H1 (cell line): ENCODE measurements around the gene AGPAT2. TPM values are rescaled to one million over a fixed set of nuclear protein-coding genes. Genes with fewer than 3 reads are reported as not detected.
A peak's percentile ranks its signal among the peaks of the same experiment; 100 is the strongest.

Experiments
- CTCF ChIA-PET: fragments of 300-600 bp; sonication (Branson Sonifier 250); formaldehyde crosslinking; loops from one replicate; lab custom pipeline; 2021; ENCODE audit not compliant: partially characterized antibody; lab: Charles Lee
- POLR2A ChIA-PET: fragments of 300-600 bp; sonication (Branson Sonifier 250); formaldehyde crosslinking; loops from one replicate; lab custom pipeline; 2021; ENCODE audit warnings: inconsistent platforms; ENCODE audit not compliant: partially characterized antibody; lab: Charles Lee
- DNase-seq, 2 experiments: peaks; one replicate each; pipeline versions ENCODE4 v3.0.0 to v3.0.0-alpha.2; 2010 to 2022; ENCODE audit warnings: low spot score in 2 of 2, low read depth in 1 of 2, mixed read lengths in 1 of 2
- FAIRE-seq: peaks from 2 replicates; lab custom pipeline; 2011; peaks lifted over from hg19 to GRCh38; lab: Jason Lieb, UNC
- H2AFZ ChIP-seq: 2 replicates; pipeline ENCODE4 v1.8.1; 2012; ENCODE audit warnings: low read length, inconsistent platforms
- H2AK5ac ChIP-seq: 2 replicates; pipeline ENCODE4 v1.6.1; 2013; ENCODE audit warnings: low read depth, low read length
- H2BK120ac ChIP-seq: replicated peaks from 2 replicates; pipeline ENCODE3; 2013; ENCODE audit warnings: low read depth, low read length, inconsistent platforms
- H2BK12ac ChIP-seq: 2 replicates; pipeline ENCODE4 v1.6.1; 2013; ENCODE audit warnings: low read depth, low read length
- H2BK15ac ChIP-seq: 2 replicates; pipeline ENCODE4 v1.6.1; 2013; ENCODE audit warnings: low read length
- H2BK20ac ChIP-seq: 2 replicates; pipeline ENCODE4 v1.6.1; 2013; ENCODE audit warnings: low read length
- H2BK5ac ChIP-seq: 2 replicates; pipeline ENCODE4 v1.6.1; 2013; ENCODE audit warnings: low read depth, low read length
- H3K14ac ChIP-seq: 2 replicates; pipeline ENCODE4 v1.6.1; 2013; ENCODE audit warnings: inconsistent platforms; ENCODE audit not compliant: insufficient read length
- H3K18ac ChIP-seq: 2 replicates; pipeline ENCODE4 v1.6.1; 2013; ENCODE audit warnings: low read length; ENCODE audit errors: extremely low read depth
- H3K23ac ChIP-seq: 2 replicates; pipeline ENCODE4 v1.6.1; 2013; ENCODE audit warnings: inconsistent platforms; ENCODE audit not compliant: insufficient read length
- H3K23me2 ChIP-seq: 2 replicates; pipeline ENCODE4 v1.6.1; 2013; ENCODE audit warnings: low read depth, low read length
- H3K27ac ChIP-seq: 2 replicates; pipeline ENCODE4 v1.6.1; 2011; ENCODE audit warnings: low read depth, low read length, inconsistent platforms
- H3K27me3 ChIP-seq, 4 experiments: replicated peaks in 1 of 4; 1 replicate in 1 of 4; 2 replicates in 3 of 4; pipeline versions ENCODE4 v1.6.1 to v1.8.1; 2011 to 2013; ENCODE audit warnings: low read length in 3 of 4, mild to moderate bottlenecking in 3 of 4, inconsistent platforms in 2 of 4, mixed read lengths in 2 of 4, moderate library complexity in 1 of 4; ENCODE audit not compliant: control insufficient read depth in 3 of 4, insufficient read depth in 3 of 4; ENCODE audit errors: extremely low read depth in 1 of 4
- H3K36me3 ChIP-seq, 4 experiments: 2 replicates each; pipeline versions ENCODE4 v1.6.1 to v1.8.1; 2011 to 2013; ENCODE audit warnings: mild to moderate bottlenecking in 4 of 4, low read length in 3 of 4, moderate library complexity in 2 of 4, control low read depth in 1 of 4, inconsistent platforms in 1 of 4; ENCODE audit not compliant: insufficient read depth in 4 of 4, control insufficient read depth in 2 of 4
- H3K4ac ChIP-seq: replicated peaks from 2 replicates; pipeline ENCODE3; 2013; ENCODE audit warnings: low read length, low read depth, mixed read lengths, inconsistent platforms; ENCODE audit not compliant: insufficient read length
- H3K4me1 ChIP-seq, 4 experiments: replicated peaks in 1 of 4; 1 replicate in 1 of 4; 2 replicates in 3 of 4; pipeline versions ENCODE4 v1.6.1 to v1.8.1; 2011 to 2013; ENCODE audit warnings: low read length in 3 of 4, inconsistent platforms in 2 of 4, mixed read lengths in 1 of 4; ENCODE audit not compliant: insufficient read depth in 4 of 4, control insufficient read depth in 3 of 4
- H3K4me2 ChIP-seq, 2 experiments: 2 replicates each; pipeline versions ENCODE4 v1.6.1 to v1.8.1; 2011 to 2013; ENCODE audit warnings: low read depth in 2 of 2, low read length in 2 of 2, control low read depth in 1 of 2, inconsistent platforms in 1 of 2, mild to moderate bottlenecking in 1 of 2; ENCODE audit not compliant: insufficient read depth in 1 of 2
- H3K4me3 ChIP-seq, 4 experiments: fragments of 200-600, 300-600 bp in 1 of 4; sonication (generic), shearing (Covaris generic), sonication (Bioruptor Twin) in 1 of 4; 2 replicates each; pipeline versions ENCODE4 v1.5.1 to v1.8.1; 2011 to 2016; ENCODE audit warnings: low read length in 4 of 4, low read depth in 3 of 4, control low read depth in 2 of 4, inconsistent platforms in 2 of 4, mild to moderate bottlenecking in 2 of 4, mixed read lengths in 1 of 4, moderate library complexity in 1 of 4; ENCODE audit not compliant: insufficient read depth in 2 of 4; ENCODE audit errors: extremely low read depth in 1 of 4
- H3K56ac ChIP-seq: replicated peaks from 2 replicates; pipeline ENCODE3; 2013; ENCODE audit warnings: low read depth, mild to moderate bottlenecking, mixed read lengths, low read length, inconsistent platforms; ENCODE audit not compliant: insufficient read length
- H3K79me1 ChIP-seq: 2 replicates; pipeline ENCODE4 v1.6.1; 2013; ENCODE audit warnings: low read depth, low read length, control low read depth
- H3K79me2 ChIP-seq, 2 experiments: 2 replicates each; pipeline versions ENCODE4 v1.6.1 to v1.8.1; 2012 to 2013; ENCODE audit warnings: low read length in 2 of 2, mild to moderate bottlenecking in 2 of 2, inconsistent platforms in 1 of 2; ENCODE audit not compliant: insufficient read depth in 2 of 2, control insufficient read depth in 1 of 2
- H3K9ac ChIP-seq, 4 experiments: replicated peaks in 1 of 4; 1 replicate in 1 of 4; 2 replicates in 3 of 4; pipeline versions ENCODE4 v1.6.1 to v1.8.1; 2011 to 2013; ENCODE audit warnings: low read depth in 3 of 4, low read length in 3 of 4, control low read depth in 2 of 4, mild to moderate bottlenecking in 2 of 4, moderate library complexity in 2 of 4, inconsistent platforms in 1 of 4; ENCODE audit errors: extremely low read depth in 1 of 4
- H3K9me3 ChIP-seq, 2 experiments: 2 replicates each; pipeline versions ENCODE4 v1.6.1 to v1.8.1; 2012 to 2013; ENCODE audit warnings: mild to moderate bottlenecking in 2 of 2, moderate library complexity in 2 of 2, control low read depth in 1 of 2, inconsistent platforms in 1 of 2, low read depth in 1 of 2, low read length in 1 of 2, mixed read lengths in 1 of 2; ENCODE audit not compliant: insufficient read depth in 2 of 2
- H4K20me1 ChIP-seq, 2 experiments: replicated peaks in 1 of 2; 2 replicates each; pipeline versions ENCODE3 to v1.8.1; 2011 to 2013; ENCODE audit warnings: inconsistent platforms in 2 of 2, low read length in 2 of 2, mild to moderate bottlenecking in 1 of 2; ENCODE audit not compliant: insufficient read depth in 2 of 2, control insufficient read depth in 1 of 2
- H4K5ac ChIP-seq: 2 replicates; pipeline ENCODE4 v1.6.1; 2013; ENCODE audit warnings: low read length, low read depth, mixed read lengths, inconsistent platforms; ENCODE audit not compliant: insufficient read length
- H4K8ac ChIP-seq: 2 replicates; pipeline ENCODE4 v1.8.0; 2013; ENCODE audit warnings: mild to moderate bottlenecking, moderate library complexity, low read length, inconsistent platforms; ENCODE audit not compliant: insufficient read depth; ENCODE audit errors: extremely low read depth
- H4K91ac ChIP-seq: replicated peaks from 2 replicates; pipeline ENCODE3; 2013; ENCODE audit warnings: low read length, mixed read lengths, inconsistent platforms; ENCODE audit not compliant: insufficient read length
- EP300 ChIP-seq, 2 experiments: IDR thresholded peaks; 1 replicate in 1 of 2; 2 replicates in 1 of 2; pipeline ENCODE4 v1.6.1; 2011 to 2012; ENCODE audit warnings: low read depth in 2 of 2, low read length in 2 of 2, mild to moderate bottlenecking in 2 of 2, borderline replicate concordance in 1 of 2, inconsistent platforms in 1 of 2, moderate library complexity in 1 of 2
- HDAC2 ChIP-seq, 2 experiments: fragments of 300-600 bp in 1 of 2; sonication (generic) in 1 of 2; IDR thresholded peaks; 2 replicates each; pipeline ENCODE4 v1.6.1; 2011 to 2012; ENCODE audit warnings: low read depth in 2 of 2, low read length in 2 of 2, mild to moderate bottlenecking in 2 of 2, moderate library complexity in 2 of 2, borderline replicate concordance in 1 of 2, inconsistent platforms in 1 of 2
- KDM4A ChIP-seq: IDR thresholded peaks from one replicate; pipeline ENCODE4 v1.7.1; 2012; ENCODE audit warnings: low read depth, mild to moderate bottlenecking, moderate library complexity, low read length, inconsistent platforms; ENCODE audit not compliant: severe bottlenecking
- RAD21 ChIP-seq, 2 experiments: IDR thresholded peaks in 1 of 2; conservative IDR thresholded peaks in 1 of 2; 2 replicates each; pipeline ENCODE4 v1.6.1; 2011; ENCODE audit warnings: low read depth in 2 of 2, low read length in 2 of 2, improper control_type of control experiment in 1 of 2, inconsistent platforms in 1 of 2, mild to moderate bottlenecking in 1 of 2, moderate library complexity in 1 of 2
- RBBP5 ChIP-seq: IDR thresholded peaks from 2 replicates; pipeline ENCODE4 v1.7.1; 2012; ENCODE audit warnings: low read depth, mild to moderate bottlenecking, inconsistent platforms, low read length, moderate library complexity, borderline replicate concordance
- SIN3A ChIP-seq, 2 experiments: IDR thresholded peaks in 1 of 2; conservative IDR thresholded peaks in 1 of 2; 2 replicates each; pipeline ENCODE4 v1.6.1; 2011 to 2012; ENCODE audit warnings: low read length in 2 of 2, improper control_type of control experiment in 1 of 2, low read depth in 1 of 2, mild to moderate bottlenecking in 1 of 2
- TAF7 ChIP-seq: optimal IDR thresholded peaks from 2 replicates; pipeline ENCODE3; 2011; ENCODE audit warnings: low read depth, mild to moderate bottlenecking, inconsistent platforms, low read length, moderate library complexity, borderline replicate concordance
- ZNF274 ChIP-seq: IDR thresholded peaks from 2 replicates; pipeline ENCODE4 v1.7.0; 2012; ENCODE audit warnings: low read length, borderline replicate concordance; ENCODE audit errors: extremely low read depth
- WGBS, 2 experiments: shearing (Covaris generic) in 1 of 2; methylation state at CpG; one replicate each; pipeline versions ENCODE4 v1.1.6 to v1.1.7; 2013 to 2015; ENCODE audit warnings: low lambda C conversion rate in 2 of 2, mixed read lengths in 2 of 2, inconsistent platforms in 1 of 2, low coverage in 1 of 2, missing lambda C conversion rate in 1 of 2; ENCODE audit not compliant: insufficient replicate concordance in 2 of 2, insufficient coverage in 1 of 2, insufficient read length in 1 of 2; ENCODE audit errors: extremely low coverage in 1 of 2, missing lambda C conversion rate in 1 of 2; 5-methylcytosine and 5-hydroxymethylcytosine counted together
- polyA plus RNA-seq, 7 experiments: library from polyadenylated mRNA; depleted of rRNA in 3 of 7; stranded (reverse) in 5 of 7; unstranded in 2 of 7; fragments of >200 nt in 5 of 7; fragments of 200-250 nt in 2 of 7; gene quantifications; 1 replicate in 5 of 7; 2 replicates in 1 of 7; 4 replicates in 1 of 7; pipeline versions ENCODE4 v1.2.1 to v1.2.3, GENCODE V29; 2011 to 2013; ENCODE audit warnings: missing spikeins in 2 of 7, mixed read lengths in 2 of 7
- total RNA-seq: library from RNA; stranded (reverse); fragmentation: NEBNext Ultra II Directional; extraction: Animal tissue kit (Norgen Biotek cat#: 25700); gene quantifications from 2 replicates; pipeline ENCODE4 v1.2.1, GENCODE V29; 2021

The AGPAT2 gene
- total and polyA plus RNA-seq, 2 of the 8 experiments (the other 6 are each of a cell fraction or from before 2014, with no cell fraction given) = 31.6 to 37.6 TPM

- Histone ChIP-seq H4K20me1 (peaks cover 0 to 9% of the 10 kb centered on the region in 2 experiments), H2AFZ (no peak overlapping the region), H3K14ac (no peak overlapping the region), H3K36me3 (no peaks in the 10 kb centered on the region; a peak in 2 of 8 replicates), H2BK12ac (no peak overlapping the region), H3K4ac (no peak overlapping the region), H3K4me1 (peaks cover 0 to 4% (median 2%) of the 10 kb centered on the region in 4 experiments; a peak in 4 of 7 replicates), H3K18ac (no peak overlapping the region), H4K5ac (no peak overlapping the region), H3K4me2 (no peak overlapping the region), H3K79me1 (no peaks in the 10 kb centered on the region), H4K91ac (peak overlapping the region; percentile 27), H4K8ac (no peak overlapping the region), H2AK5ac (no peak overlapping the region), H2BK20ac (no peak overlapping the region), H3K9me3 (no peaks in the 10 kb centered on the region), H2BK15ac (no peak overlapping the region), H3K27ac (no peak overlapping the region), H3K23me2 (no peaks in the 10 kb centered on the region; the same call in 1 of the 2 replicates), H3K27me3 (no peaks in the 10 kb centered on the region; a peak in 2 of 7 replicates), H3K56ac (no peak overlapping the region), H3K79me2 (no peaks in the 10 kb centered on the region), H3K4me3 (no peak overlapping the region), H2BK120ac (no peak overlapping the region), H3K9ac (peak overlapping the region in 1 of 4 experiments; percentile 15; a peak in 2 of 7 replicates), H3K23ac (no peak overlapping the region), H2BK5ac (0 out of 2 replicates have a peak overlapping the region, but pooled peaks have one; percentile 35)
- ChIA-PET POLR2A (interaction anchor here (1.3 kb wide), 1 partner anchor 11 kb away, joined by 3 read pairs; no protein-coding TSS in a partner anchor), CTCF (interaction anchor here (0.6 to 2.3 kb wide), 6 partner anchors 10 to 45 kb away, joined by 3 to 7 read pairs (median 4); no protein-coding TSS in a partner anchor)
- FAIRE-seq (no peak), DNase-seq (no peak)
- WGBS, 2 experiments = 90% methylated on average over 22 of the region's 23 CpGs; no CpG with 5 or more reads in 1 of the 2 experiments
- no peak for TF ChIP-seq RBBP5
- TF ChIP-seq SIN3A (conservative IDR thresholded peaks at IDR 0.05 in 1 of 2, IDR thresholded peaks at IDR 0.05 in 1 of 2; ENCODE audit: low read depth in 1 of 2, low read length in 2 of 2) = no peak
- no peak for TF ChIP-seq ZNF274
- no peak for TF ChIP-seq EP300 (IDR thresholded peaks at IDR 0.05; ENCODE audit: borderline replicate concordance in 1 of 2, low read depth in 2 of 2, low read length in 2 of 2)
- no peak for TF ChIP-seq KDM4A
- TF ChIP-seq HDAC2 (IDR thresholded peaks at IDR 0.05; ENCODE audit: borderline replicate concordance in 1 of 2, low read depth in 2 of 2, low read length in 2 of 2) = no peak
- TF ChIP-seq TAF7 = no peak
- no peak for TF ChIP-seq RAD21 (IDR thresholded peaks at IDR 0.05 in 1 of 2, conservative IDR thresholded peaks at IDR 0.05 in 1 of 2; ENCODE audit: low read depth in 2 of 2, low read length in 2 of 2)
Observed at GRCh38 chr9:136668983-136669790, 18.1 kb downstream of the AGPAT2 start.
